CD4-positive, alpha-beta T cell (primary cell): ENCODE measurements around the gene MCHR1. TPM values are rescaled to one million over a fixed set of nuclear protein-coding genes. Genes with fewer than 3 reads are reported as not detected.

Experiments used
- ATAC-seq: fragments of 200-7000 bp; cut with Tn5 transposase; one replicate; pipeline ENCODE4 v1.10.0; 2022; ENCODE audit warnings: mild to moderate bottlenecking; ENCODE audit not compliant: poor library complexity
- CTCF ChIA-PET: fragments of 350-600 bp; sonication (Branson Sonifier 250); formaldehyde crosslinking; loops from one replicate; lab custom pipeline; 2021; ENCODE audit warnings: antibody characterized with exemption, inconsistent platforms; lab: Charles Lee
- POLR2A ChIA-PET: fragments of 350-600 bp; sonication (Branson Sonifier 250); formaldehyde crosslinking; loops from one replicate; lab custom pipeline; 2021; ENCODE audit warnings: antibody characterized with exemption, inconsistent platforms; lab: Charles Lee
- DNase-seq, 14 experiments: peaks; one replicate each; pipeline ENCODE4 v3.0.0-alpha.2; 2013 to 2020; ENCODE audit warnings: mixed read lengths in 2 of 14
- H3K27ac ChIP-seq, 2 donors: one replicate each; pipeline versions ENCODE4 v1.5.1 to v1.7.0; 2013; ENCODE audit warnings: low read length in 2 of 2, low read depth in 1 of 2, mild to moderate bottlenecking in 1 of 2
- H3K27me3 ChIP-seq, 2 experiments: 1 replicate in 1 of 2; 2 replicates in 1 of 2; pipeline versions ENCODE4 v1.6.1 to v1.7.0; 2013; ENCODE audit warnings: low read length in 2 of 2, control low read depth in 1 of 2, mild to moderate bottlenecking in 1 of 2, moderate library complexity in 1 of 2; ENCODE audit not compliant: insufficient read depth in 2 of 2, control insufficient read depth in 1 of 2
- H3K36me3 ChIP-seq: one replicate; pipeline ENCODE4 v1.6.1; 2013; ENCODE audit warnings: low read length, control low read depth; ENCODE audit not compliant: insufficient read depth
- H3K4me1 ChIP-seq: one replicate; pipeline ENCODE4 v1.6.1; 2013; ENCODE audit warnings: low read length, control low read depth; ENCODE audit not compliant: insufficient read depth
- H3K4me3 ChIP-seq: one replicate; pipeline ENCODE4 v1.5.1; 2013; ENCODE audit warnings: mild to moderate bottlenecking, low read length, moderate library complexity
- H3K9me3 ChIP-seq, 2 experiments: 1 replicate in 1 of 2; 2 replicates in 1 of 2; pipeline versions ENCODE4 v1.6.1 to v1.7.0; 2013; ENCODE audit warnings: low read length in 2 of 2, mild to moderate bottlenecking in 2 of 2, control low read depth in 1 of 2, moderate library complexity in 1 of 2; ENCODE audit not compliant: control insufficient read depth in 1 of 2, insufficient read depth in 1 of 2
- H3K27ac Mint-ChIP-seq: one replicate; pipeline ENCODE4 v1.8.0; 2020; ENCODE audit warnings: mixed read lengths
- H3K27me3 Mint-ChIP-seq: one replicate; pipeline ENCODE4 v1.8.0; 2021; ENCODE audit warnings: mixed read lengths
- H3K36me3 Mint-ChIP-seq: one replicate; pipeline ENCODE4 v1.8.0; 2021; ENCODE audit warnings: low read depth, mixed read lengths
- H3K4me1 Mint-ChIP-seq: one replicate; pipeline ENCODE4 v1.8.0; 2021; ENCODE audit warnings: low read depth, mixed read lengths
- H3K4me3 Mint-ChIP-seq: one replicate; pipeline ENCODE4 v1.8.0; 2020; ENCODE audit warnings: mild to moderate bottlenecking, mixed read lengths
- H3K9me3 Mint-ChIP-seq: one replicate; pipeline ENCODE4 v1.8.0; 2020; ENCODE audit warnings: mixed read lengths
- intact Hi-C, 2 experiments: fragments of 100-400 bp; cut with DNase I in 1 of 2; cut with micrococcal nuclease in 1 of 2; formaldehyde crosslinking; loops; one replicate each; pipeline versions ENCODE4 v1.15.1 to v1.9.0; 2023 to 2025; cut with DNase I, micrococcal nuclease
- total RNA-seq, 174 experiments: library from RNA in 2 of 174; stranded (reverse) in 2 of 174; gene quantifications; one replicate each; pipeline ENCODE4 v1.2.3 and lab custom pipeline; 2021 to 2026
- TF ChIP-seq, protein P1 (sequence below): fragments of 200-600 bp; IDR thresholded peaks from one replicate; pipeline ENCODE4 v1.8.0; 2022; ENCODE audit warnings: antibody characterized with exemption, mild to moderate bottlenecking

The MCHR1 gene
- total RNA-seq, 2 experiments from 2014 or later = not detected

DNA sequence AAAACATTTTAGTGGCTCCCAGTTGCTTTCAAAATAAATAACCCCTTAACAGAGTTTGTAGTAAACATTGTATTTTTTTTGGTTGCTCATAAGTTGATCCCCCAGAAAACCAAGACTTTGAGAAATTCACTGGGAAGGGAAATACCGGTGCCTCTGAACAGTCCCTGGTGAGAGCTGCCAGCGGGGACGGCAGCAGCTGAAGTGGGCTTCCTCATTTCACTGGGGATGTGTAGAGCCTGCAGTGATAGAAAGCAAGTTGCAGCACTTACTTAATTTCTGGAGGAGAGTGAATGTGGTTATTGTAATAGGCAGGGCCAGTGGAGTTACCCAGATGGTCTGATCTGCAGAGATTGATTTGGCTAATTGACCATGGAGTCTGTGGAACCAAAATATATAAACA, 18.6 kb upstream of the MCHR1 start:
- TF ChIP-seq, protein P1, sequence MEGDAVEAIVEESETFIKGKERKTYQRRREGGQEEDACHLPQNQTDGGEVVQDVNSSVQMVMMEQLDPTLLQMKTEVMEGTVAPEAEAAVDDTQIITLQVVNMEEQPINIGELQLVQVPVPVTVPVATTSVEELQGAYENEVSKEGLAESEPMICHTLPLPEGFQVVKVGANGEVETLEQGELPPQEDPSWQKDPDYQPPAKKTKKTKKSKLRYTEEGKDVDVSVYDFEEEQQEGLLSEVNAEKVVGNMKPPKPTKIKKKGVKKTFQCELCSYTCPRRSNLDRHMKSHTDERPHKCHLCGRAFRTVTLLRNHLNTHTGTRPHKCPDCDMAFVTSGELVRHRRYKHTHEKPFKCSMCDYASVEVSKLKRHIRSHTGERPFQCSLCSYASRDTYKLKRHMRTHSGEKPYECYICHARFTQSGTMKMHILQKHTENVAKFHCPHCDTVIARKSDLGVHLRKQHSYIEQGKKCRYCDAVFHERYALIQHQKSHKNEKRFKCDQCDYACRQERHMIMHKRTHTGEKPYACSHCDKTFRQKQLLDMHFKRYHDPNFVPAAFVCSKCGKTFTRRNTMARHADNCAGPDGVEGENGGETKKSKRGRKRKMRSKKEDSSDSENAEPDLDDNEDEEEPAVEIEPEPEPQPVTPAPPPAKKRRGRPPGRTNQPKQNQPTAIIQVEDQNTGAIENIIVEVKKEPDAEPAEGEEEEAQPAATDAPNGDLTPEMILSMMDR = no peak
- Mint-ChIP-seq H3K36me3 (no peaks in the 10 kb centered on the region), H3K9me3 (no peaks in the 10 kb centered on the region), H3K27ac (no peak overlapping the region), H3K4me3 (no peak overlapping the region), H3K27me3 (no peaks in the 10 kb centered on the region), H3K4me1 (no peaks in the 10 kb centered on the region)
- Histone ChIP-seq H3K9me3 (no peaks in the 10 kb centered on the region), H3K4me1 (no peaks in the 10 kb centered on the region), H3K4me3 (no peak overlapping the region), H3K27me3 (no peaks in the 10 kb centered on the region), H3K36me3 (no peaks in the 10 kb centered on the region), H3K27ac (no peak overlapping the region)
- intact Hi-C loops = no loop called here
- POLR2A ChIA-PET = no interaction called here
- CTCF ChIA-PET = no interaction called here
- ATAC-seq = no peak
- DNase-seq = no peak

DNA sequence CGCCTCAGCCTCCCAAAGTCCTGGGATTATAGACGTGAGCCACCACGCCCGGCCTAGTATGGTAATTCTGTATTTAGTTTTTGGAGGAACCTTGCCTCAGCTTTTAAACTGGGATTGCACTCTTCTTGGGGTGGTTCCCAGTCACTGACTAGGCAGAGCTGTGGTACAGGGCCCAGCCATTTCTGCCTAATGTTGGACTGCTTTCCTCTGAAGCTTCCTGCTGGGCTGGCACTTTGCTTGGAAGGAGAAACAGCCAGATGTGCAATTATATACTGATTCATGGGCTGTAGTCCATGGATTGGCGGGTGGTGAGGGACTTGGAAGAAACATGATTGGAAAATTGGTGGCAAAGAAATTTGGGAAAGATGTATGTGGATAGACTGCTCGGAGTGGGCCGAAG, 17.6 kb upstream of the MCHR1 start:
- H3K4me1 Mint-ChIP-seq = no peaks in the 10 kb centered on the region
- no peaks in the 10 kb centered on the region for H3K4me1 ChIP-seq
- no peaks in the 10 kb centered on the region for H3K27me3 Mint-ChIP-seq
- no peak overlapping the region for H3K27ac ChIP-seq
- no peak overlapping the region for H3K27ac Mint-ChIP-seq
- H3K4me3 Mint-ChIP-seq = no peak overlapping the region
- TF ChIP-seq, protein P1 = no peak
- no peaks in the 10 kb centered on the region for H3K27me3 ChIP-seq
- H3K4me3 ChIP-seq = no peak overlapping the region
- CTCF ChIA-PET = no interaction called here
- intact Hi-C loops = no loop called here
- no peaks in the 10 kb centered on the region for H3K36me3 Mint-ChIP-seq
- no peak for ATAC-seq
- POLR2A ChIA-PET = no interaction called here
- no peaks in the 10 kb centered on the region for H3K9me3 Mint-ChIP-seq
- H3K36me3 ChIP-seq = no peaks in the 10 kb centered on the region
- DNase-seq = no peak
- H3K9me3 ChIP-seq = no peaks in the 10 kb centered on the region

DNA sequence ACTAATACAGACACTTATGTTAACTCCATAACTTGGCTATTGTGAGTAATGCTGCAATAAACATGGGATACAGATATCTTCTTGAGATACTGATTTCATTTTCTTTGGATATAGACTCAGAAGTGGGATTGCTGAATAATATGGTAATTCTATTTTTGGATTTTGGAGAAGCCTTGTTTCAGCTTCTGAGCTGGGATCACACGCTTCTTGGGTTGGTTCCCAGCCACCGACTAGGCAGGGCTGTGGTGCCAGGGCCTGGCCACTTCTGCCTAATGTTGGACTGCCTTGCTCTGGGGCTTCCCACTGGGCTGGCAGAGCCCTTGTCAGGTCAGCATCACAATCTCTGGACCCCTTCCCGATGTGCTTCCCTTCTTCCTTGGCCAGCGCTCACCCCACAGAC, 14.0 kb upstream of the MCHR1 start:
- intact Hi-C loops = no loop called here
- no peak overlapping the region for H3K27ac Mint-ChIP-seq

More for the DNA sequence above, 14.0 kb upstream of the MCHR1 start:
- Mint-ChIP-seq H3K4me1 (peaks cover 12% of the 10 kb centered on the region), H3K9me3 (no peaks in the 10 kb centered on the region), H3K36me3 (no peaks in the 10 kb centered on the region), H3K27me3 (no peaks in the 10 kb centered on the region), H3K4me3 (no peak overlapping the region)
- no peak overlapping the region for H3K4me3 ChIP-seq
- POLR2A ChIA-PET = no interaction called here
- CTCF ChIA-PET = no interaction called here
- ATAC-seq (no peak), DNase-seq (no peak)
- H3K27me3 ChIP-seq = no peaks in the 10 kb centered on the region
- no peaks in the 10 kb centered on the region for H3K9me3 ChIP-seq
- H3K27ac ChIP-seq = no peak overlapping the region
- TF ChIP-seq, protein P1 = no peak
- peaks cover 4% of the 10 kb centered on the region for H3K4me1 ChIP-seq
- H3K36me3 ChIP-seq = no peaks in the 10 kb centered on the region
